ENCODE results near the gene ADARB2.

DNA sequence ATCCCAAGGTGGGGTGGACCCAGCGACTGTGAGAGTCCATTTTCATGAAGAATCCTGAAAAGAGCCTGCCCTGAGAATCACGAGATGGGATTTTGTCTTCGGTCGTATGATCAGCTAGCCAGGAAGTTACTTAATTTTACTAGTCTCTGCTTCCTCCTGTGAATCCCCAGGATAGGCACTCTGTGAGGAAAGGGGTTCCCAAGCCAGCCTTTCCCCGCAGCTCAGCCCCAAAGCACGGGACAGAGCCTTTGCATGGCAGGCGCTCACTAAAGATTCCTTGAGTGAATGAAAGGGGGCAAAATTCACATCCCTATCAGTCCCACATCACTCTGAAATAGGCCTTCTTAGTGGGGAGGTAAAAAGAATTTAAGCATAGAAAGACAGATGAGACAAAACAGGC is 219.6 kb downstream of the ADARB2 start:
- TF ChIP-seq, protein P1, sequence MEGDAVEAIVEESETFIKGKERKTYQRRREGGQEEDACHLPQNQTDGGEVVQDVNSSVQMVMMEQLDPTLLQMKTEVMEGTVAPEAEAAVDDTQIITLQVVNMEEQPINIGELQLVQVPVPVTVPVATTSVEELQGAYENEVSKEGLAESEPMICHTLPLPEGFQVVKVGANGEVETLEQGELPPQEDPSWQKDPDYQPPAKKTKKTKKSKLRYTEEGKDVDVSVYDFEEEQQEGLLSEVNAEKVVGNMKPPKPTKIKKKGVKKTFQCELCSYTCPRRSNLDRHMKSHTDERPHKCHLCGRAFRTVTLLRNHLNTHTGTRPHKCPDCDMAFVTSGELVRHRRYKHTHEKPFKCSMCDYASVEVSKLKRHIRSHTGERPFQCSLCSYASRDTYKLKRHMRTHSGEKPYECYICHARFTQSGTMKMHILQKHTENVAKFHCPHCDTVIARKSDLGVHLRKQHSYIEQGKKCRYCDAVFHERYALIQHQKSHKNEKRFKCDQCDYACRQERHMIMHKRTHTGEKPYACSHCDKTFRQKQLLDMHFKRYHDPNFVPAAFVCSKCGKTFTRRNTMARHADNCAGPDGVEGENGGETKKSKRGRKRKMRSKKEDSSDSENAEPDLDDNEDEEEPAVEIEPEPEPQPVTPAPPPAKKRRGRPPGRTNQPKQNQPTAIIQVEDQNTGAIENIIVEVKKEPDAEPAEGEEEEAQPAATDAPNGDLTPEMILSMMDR (IDR thresholded peaks at IDR 0.05; ENCODE audit: low read depth, low read length, poor library complexity, severe bottlenecking): no peak
- TF ChIP-seq EZH2phosphoT487 (IDR thresholded peaks at IDR 0.05; ENCODE audit: borderline replicate concordance, low read length): no peak

Measured in DOHH2 (cell line).